ENCODE data around the gene LTBP3. TPM values are rescaled to one million over a fixed set of nuclear protein-coding genes. Genes with fewer than 3 reads are reported as not detected.
A peak's percentile ranks its signal among the peaks of the same experiment; 100 is the strongest.

LTBP3 gene
- total and polyA plus RNA-seq, 2 experiments from 2014 or later, result 53.7 to 85.3 TPM

DNA sequence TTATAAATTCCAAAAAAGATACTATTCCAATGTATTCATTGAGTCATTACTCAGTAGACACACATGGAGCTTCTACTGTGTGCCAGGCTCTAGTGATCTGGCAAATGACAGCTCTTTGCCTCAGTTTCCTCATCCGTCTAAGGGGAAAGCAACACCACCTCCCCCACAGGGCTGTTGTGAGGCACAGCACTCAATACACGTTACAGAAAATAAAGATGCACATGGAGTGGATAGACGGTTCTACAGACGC is 65.8 kb downstream of the LTBP3 start:
- no peaks in the 10 kb centered on the region for H3K9me2 ChIP-seq (replicated peaks; ENCODE audit: insufficient read depth)
- H2AFZ ChIP-seq, result no peak overlapping the region
- peaks cover 92% of the 10 kb centered on the region for H3K4me1 ChIP-seq (ENCODE audit: insufficient read depth)
- 90% methylated on average over 4 of the region's 4 CpGs for WGBS (ENCODE audit: low lambda C conversion rate, missing lambda C conversion rate)
- H3K27ac ChIP-seq, result peak overlapping the region; percentile 96
- no peaks in the 10 kb centered on the region for H4K20me1 ChIP-seq (ENCODE audit: insufficient read depth, poor library complexity, severe bottlenecking)
- no peaks in the 10 kb centered on the region for H3K27me3 ChIP-seq
- no peaks in the 10 kb centered on the region for H3K9me3 ChIP-seq (ENCODE audit: low read depth)
- H3K4me2 ChIP-seq, result peak overlapping the region; percentile 54
- TF ChIP-seq EZH2 (IDR thresholded peaks at IDR 0.05; ENCODE audit: borderline replicate concordance) (no peak), EZH2phosphoT487 (IDR thresholded peaks at IDR 0.05; ENCODE audit: low read depth, severe bottlenecking, unreplicated experiment) (no peak)
- TF ChIP-seq, protein P1, sequence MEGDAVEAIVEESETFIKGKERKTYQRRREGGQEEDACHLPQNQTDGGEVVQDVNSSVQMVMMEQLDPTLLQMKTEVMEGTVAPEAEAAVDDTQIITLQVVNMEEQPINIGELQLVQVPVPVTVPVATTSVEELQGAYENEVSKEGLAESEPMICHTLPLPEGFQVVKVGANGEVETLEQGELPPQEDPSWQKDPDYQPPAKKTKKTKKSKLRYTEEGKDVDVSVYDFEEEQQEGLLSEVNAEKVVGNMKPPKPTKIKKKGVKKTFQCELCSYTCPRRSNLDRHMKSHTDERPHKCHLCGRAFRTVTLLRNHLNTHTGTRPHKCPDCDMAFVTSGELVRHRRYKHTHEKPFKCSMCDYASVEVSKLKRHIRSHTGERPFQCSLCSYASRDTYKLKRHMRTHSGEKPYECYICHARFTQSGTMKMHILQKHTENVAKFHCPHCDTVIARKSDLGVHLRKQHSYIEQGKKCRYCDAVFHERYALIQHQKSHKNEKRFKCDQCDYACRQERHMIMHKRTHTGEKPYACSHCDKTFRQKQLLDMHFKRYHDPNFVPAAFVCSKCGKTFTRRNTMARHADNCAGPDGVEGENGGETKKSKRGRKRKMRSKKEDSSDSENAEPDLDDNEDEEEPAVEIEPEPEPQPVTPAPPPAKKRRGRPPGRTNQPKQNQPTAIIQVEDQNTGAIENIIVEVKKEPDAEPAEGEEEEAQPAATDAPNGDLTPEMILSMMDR (IDR thresholded peaks at IDR 0.05; ENCODE audit: poor library complexity), result no peak
- no peaks in the 10 kb centered on the region for H3K36me3 ChIP-seq (replicated peaks; ENCODE audit: insufficient read depth, low read depth)
- H3K4me3 ChIP-seq, result no peak overlapping the region
- DNase-seq (ENCODE audit: low spot score), result no peak
- peaks cover 56% of the 10 kb centered on the region for H3K79me2 ChIP-seq

DNA sequence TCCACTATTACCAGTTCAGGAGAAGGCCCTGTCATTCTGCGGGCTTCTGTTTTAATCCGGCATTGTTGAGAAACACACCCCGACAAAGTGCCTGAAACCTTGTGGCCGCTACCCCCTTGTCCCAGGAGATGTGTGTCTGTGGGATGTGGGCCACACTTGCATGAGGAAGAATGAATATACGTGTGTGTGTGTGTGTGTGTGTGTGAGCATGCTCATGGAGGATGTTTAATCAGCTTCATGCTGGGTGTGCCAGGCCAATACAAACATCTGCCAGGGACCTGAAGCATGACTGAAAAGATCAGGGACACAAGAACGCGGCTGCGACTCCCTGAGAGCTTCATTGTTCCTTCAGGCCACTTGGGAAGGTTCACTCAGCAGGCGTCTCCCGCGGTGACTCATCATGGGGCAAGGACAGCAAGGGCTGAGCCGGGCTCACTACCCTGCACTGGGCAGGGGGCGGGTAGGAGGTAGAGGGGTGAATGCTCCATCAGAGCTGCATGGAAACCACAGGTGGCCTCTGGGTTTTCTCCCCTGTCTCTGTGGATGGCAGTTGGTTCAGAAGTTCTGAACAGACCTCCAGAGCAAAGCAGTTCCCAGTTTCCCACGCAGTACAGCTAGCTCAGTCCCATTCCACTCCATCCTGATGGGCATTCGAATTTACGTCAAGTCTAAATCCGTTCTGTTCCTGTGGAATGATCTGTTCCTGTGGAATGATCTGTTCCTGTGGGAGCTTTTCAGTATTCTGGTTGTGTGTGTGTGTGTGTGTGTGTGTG is 66.4 kb downstream of the LTBP3 start:
- H2AFZ ChIP-seq, result no peak overlapping the region
- H3K36me3 ChIP-seq (replicated peaks; ENCODE audit: insufficient read depth, low read depth), result no peaks in the 10 kb centered on the region
- H3K9me3 ChIP-seq (ENCODE audit: low read depth), result no peaks in the 10 kb centered on the region
- H3K4me2 ChIP-seq, result peak overlapping the region; percentile 54
- H3K79me2 ChIP-seq, result peaks cover 55% of the 10 kb centered on the region
- peak; percentile 90 for DNase-seq (ENCODE audit: low spot score)
- H3K27ac ChIP-seq, result peak overlapping the region; percentile 96
- no peaks in the 10 kb centered on the region for H4K20me1 ChIP-seq (ENCODE audit: insufficient read depth, poor library complexity, severe bottlenecking)
- H3K4me1 ChIP-seq (ENCODE audit: insufficient read depth), result peaks cover 93% of the 10 kb centered on the region
- no peak overlapping the region for H3K4me3 ChIP-seq
- no peaks in the 10 kb centered on the region for H3K27me3 ChIP-seq
- no peaks in the 10 kb centered on the region for H3K9me2 ChIP-seq (replicated peaks; ENCODE audit: insufficient read depth)
- TF ChIP-seq EZH2 (IDR thresholded peaks at IDR 0.05; ENCODE audit: borderline replicate concordance) (no peak), EZH2phosphoT487 (IDR thresholded peaks at IDR 0.05; ENCODE audit: low read depth, severe bottlenecking, unreplicated experiment) (no peak)
- TF ChIP-seq, protein P1 (IDR thresholded peaks at IDR 0.05; ENCODE audit: poor library complexity), result no peak
- 46% methylated on average over 17 of the region's 17 CpGs for WGBS (ENCODE audit: low lambda C conversion rate, missing lambda C conversion rate)

DNA sequence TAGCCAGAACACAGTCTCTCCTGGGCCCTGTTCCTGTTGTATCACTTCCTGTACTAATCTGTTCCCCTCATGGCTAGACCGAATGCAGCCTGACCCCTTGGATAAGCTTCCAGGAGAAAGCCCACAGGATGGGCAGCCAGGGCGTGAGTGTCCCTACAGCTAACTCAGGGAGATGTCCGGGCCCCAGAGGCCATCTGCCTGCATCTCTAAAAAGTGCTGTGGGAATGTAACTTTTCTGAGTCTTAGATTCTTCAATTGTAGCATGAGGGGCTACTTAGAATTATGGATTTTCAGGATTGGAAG is 67.0 kb downstream of the LTBP3 start:
- no peaks in the 10 kb centered on the region for H3K9me3 ChIP-seq (ENCODE audit: low read depth)
- DNase-seq (ENCODE audit: low spot score), result no peak
- WGBS (ENCODE audit: low lambda C conversion rate, missing lambda C conversion rate), result 82% methylated on average over 3 of the region's 3 CpGs
- TF ChIP-seq EZH2phosphoT487 (IDR thresholded peaks at IDR 0.05; ENCODE audit: low read depth, severe bottlenecking, unreplicated experiment) (no peak), EZH2 (IDR thresholded peaks at IDR 0.05; ENCODE audit: borderline replicate concordance) (no peak)
- TF ChIP-seq, protein P1 (IDR thresholded peaks at IDR 0.05; ENCODE audit: poor library complexity), result no peak
- no peaks in the 10 kb centered on the region for H4K20me1 ChIP-seq (ENCODE audit: insufficient read depth, poor library complexity, severe bottlenecking)
- peak overlapping the region; percentile 54 for H3K4me2 ChIP-seq
- H3K27me3 ChIP-seq, result no peaks in the 10 kb centered on the region
- no peak overlapping the region for H3K4me3 ChIP-seq
- peak overlapping the region; percentile 96 for H3K27ac ChIP-seq
- no peaks in the 10 kb centered on the region for H3K9me2 ChIP-seq (replicated peaks; ENCODE audit: insufficient read depth)
- peaks cover 55% of the 10 kb centered on the region for H3K79me2 ChIP-seq
- H2AFZ ChIP-seq, result no peak overlapping the region
- H3K4me1 ChIP-seq (ENCODE audit: insufficient read depth), result peaks cover 93% of the 10 kb centered on the region
- no peaks in the 10 kb centered on the region for H3K36me3 ChIP-seq (replicated peaks; ENCODE audit: insufficient read depth, low read depth)
